Measurements from ENCODE around the gene CDC42EP3. TPM values are rescaled to one million over a fixed set of nuclear protein-coding genes. Genes with fewer than 3 reads are reported as not detected.
A peak's percentile ranks its signal among the peaks of the same experiment; 100 is the strongest.

Gene CDC42EP3
- total and polyA plus RNA-seq, 8 donors: 6.7 to 89.7 (median 17.2) TPM

DNA sequence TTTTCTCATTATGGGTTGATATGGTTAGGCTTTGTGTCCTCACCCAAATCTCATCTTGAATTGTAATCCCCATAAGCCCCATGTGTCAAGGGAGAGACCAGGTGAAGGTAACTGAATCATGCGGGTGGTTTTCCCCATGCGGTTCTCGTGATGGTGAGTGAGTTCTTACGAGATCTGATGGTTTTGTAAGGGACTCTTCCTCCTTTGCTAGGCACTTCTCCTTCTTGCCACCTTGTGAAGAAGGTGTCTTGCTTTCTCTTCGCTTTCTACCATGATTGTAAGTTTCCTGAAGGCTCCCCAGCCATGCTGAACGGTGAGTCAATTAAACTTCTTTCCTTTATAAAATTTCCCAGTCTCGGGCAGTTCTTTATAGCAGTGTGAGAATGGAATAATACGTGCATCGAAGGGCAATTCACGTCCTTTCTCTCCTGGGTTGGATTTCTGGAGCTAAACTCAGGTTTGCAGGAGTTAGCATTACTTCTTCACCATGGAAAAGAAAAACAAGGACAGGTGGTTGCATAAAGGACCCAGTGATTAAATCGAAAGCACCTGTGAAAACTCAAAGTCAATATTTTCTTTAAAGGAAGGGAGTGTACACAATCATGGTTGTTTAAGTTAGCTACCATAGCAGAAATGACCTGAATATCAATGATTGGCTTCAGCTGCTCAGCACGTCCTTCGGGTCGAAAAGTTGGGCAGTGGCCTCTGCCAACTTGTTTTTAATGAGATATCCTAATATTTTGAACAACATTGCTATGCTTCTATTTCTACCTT lies 54.1 kb downstream of the CDC42EP3 start:
- intact Hi-C loops (cut with DNase I; ENCODE audit: low total_unique reads): no loop called here
- Histone ChIP-seq H3K4me3 (no peak overlapping the region), H3K9me3 (no peaks in the 10 kb centered on the region), H3K36me3 (no peaks in the 10 kb centered on the region), H3K27me3 (no peaks in the 10 kb centered on the region), H3K4me1 (peaks cover 12 to 40% (median 22%) of the 10 kb centered on the region in 4 donors), H3K27ac (peak overlapping the region in 3 of 5 donors; percentile 44 to 61 (median 49))
- TF ChIP-seq POLR2A (IDR thresholded peaks at IDR 0.05) (no peak), EP300 (IDR thresholded peaks at IDR 0.05) (no peak), POLR2AphosphoS5 (IDR thresholded peaks at IDR 0.05) (no peak)
- TF ChIP-seq, protein P1, sequence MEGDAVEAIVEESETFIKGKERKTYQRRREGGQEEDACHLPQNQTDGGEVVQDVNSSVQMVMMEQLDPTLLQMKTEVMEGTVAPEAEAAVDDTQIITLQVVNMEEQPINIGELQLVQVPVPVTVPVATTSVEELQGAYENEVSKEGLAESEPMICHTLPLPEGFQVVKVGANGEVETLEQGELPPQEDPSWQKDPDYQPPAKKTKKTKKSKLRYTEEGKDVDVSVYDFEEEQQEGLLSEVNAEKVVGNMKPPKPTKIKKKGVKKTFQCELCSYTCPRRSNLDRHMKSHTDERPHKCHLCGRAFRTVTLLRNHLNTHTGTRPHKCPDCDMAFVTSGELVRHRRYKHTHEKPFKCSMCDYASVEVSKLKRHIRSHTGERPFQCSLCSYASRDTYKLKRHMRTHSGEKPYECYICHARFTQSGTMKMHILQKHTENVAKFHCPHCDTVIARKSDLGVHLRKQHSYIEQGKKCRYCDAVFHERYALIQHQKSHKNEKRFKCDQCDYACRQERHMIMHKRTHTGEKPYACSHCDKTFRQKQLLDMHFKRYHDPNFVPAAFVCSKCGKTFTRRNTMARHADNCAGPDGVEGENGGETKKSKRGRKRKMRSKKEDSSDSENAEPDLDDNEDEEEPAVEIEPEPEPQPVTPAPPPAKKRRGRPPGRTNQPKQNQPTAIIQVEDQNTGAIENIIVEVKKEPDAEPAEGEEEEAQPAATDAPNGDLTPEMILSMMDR (IDR thresholded peaks at IDR 0.05): no peak
- DNase-seq: no peak
- 67 to 77% (median 74%) methylated on average over 14 of the region's 14 CpGs for WGBS, 5 donors

- DNase-seq: no peak
- H3K9me3 ChIP-seq: no peaks in the 10 kb centered on the region
- TF ChIP-seq, protein P1 (IDR thresholded peaks at IDR 0.05): no peak
- no peak for TF ChIP-seq POLR2A (IDR thresholded peaks at IDR 0.05)
- TF ChIP-seq EP300 (IDR thresholded peaks at IDR 0.05): no peak
- TF ChIP-seq POLR2AphosphoS5 (IDR thresholded peaks at IDR 0.05): no peak
- no peak overlapping the region for H3K4me3 ChIP-seq
- WGBS, 5 donors: 61 to 87% (median 69%) methylated on average over 2 of the region's 2 CpGs
- no peaks in the 10 kb centered on the region for H3K36me3 ChIP-seq
- peak overlapping the region in 4 of 5 donors; percentile 23 to 61 (median 46) for H3K27ac ChIP-seq
- H3K27me3 ChIP-seq: no peaks in the 10 kb centered on the region
- H3K4me1 ChIP-seq: peaks cover 12 to 44% (median 22%) of the 10 kb centered on the region in 4 donors
- intact Hi-C loops (cut with DNase I; ENCODE audit: low total_unique reads): no loop called here
Observed at GRCh38 chr2:37616677-37617005, 54.8 kb downstream of the CDC42EP3 start.

- 49 to 67% (median 56%) methylated on average over 5 to 6 of the region's 6 CpGs for WGBS, 5 donors
- no peaks in the 10 kb centered on the region for H3K36me3 ChIP-seq
- intact Hi-C loops (cut with DNase I; ENCODE audit: low total_unique reads): no loop called here
- no peak overlapping the region for H3K4me3 ChIP-seq
- H3K4me1 ChIP-seq: peaks cover 12 to 50% (median 23%) of the 10 kb centered on the region in 4 donors
- H3K27ac ChIP-seq: peak overlapping the region; percentile 23 to 61 (median 49)
- TF ChIP-seq POLR2AphosphoS5 (IDR thresholded peaks at IDR 0.05) (no peak), EP300 (IDR thresholded peaks at IDR 0.05) (no peak), POLR2A (IDR thresholded peaks at IDR 0.05) (no peak)
- TF ChIP-seq, protein P1 (IDR thresholded peaks at IDR 0.05): no peak
- no peaks in the 10 kb centered on the region for H3K9me3 ChIP-seq
- DNase-seq: peak; percentile 42 to 45
- no peaks in the 10 kb centered on the region for H3K27me3 ChIP-seq
Observed at GRCh38 chr2:37615804-37616676, 55.4 kb downstream of the CDC42EP3 start.

DNA sequence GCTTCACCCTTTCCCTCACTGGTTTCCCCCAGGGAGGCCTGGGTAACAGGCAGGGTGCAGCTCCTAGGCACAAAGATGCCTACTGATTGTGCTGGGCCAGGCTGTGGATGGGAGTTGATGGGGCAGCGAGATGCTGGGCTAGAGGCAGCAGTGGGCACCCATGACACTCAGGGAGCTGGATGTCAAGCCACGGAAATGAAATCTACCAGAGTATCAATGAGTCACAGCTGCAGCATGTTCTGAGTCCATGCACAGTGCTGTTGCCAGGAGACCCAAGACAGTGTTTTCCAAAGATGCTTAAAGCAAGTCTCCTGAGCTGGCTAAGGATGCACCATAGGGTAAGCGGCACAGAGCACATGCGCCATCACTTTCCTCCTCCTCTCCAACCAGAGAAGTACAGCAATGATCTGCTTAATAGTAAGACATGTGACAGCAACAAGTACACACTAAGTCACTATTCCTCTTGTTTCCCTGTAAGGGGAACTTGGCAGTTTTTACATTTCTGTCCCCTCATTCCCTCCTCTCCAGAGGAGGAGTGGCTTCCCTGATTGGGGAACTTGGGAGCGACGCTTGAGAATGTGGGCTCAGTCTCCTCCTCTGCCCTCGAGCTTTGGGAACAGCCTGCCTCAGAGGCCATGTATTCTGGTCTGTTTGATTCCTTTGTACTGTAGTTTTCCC lies 57.2 kb downstream of the CDC42EP3 start:
- peaks cover 12 to 56% (median 26%) of the 10 kb centered on the region in 4 donors for H3K4me1 ChIP-seq
- intact Hi-C loops (cut with DNase I; ENCODE audit: low total_unique reads): no loop called here
- peak overlapping the region in 2 of 5 donors; percentile 10 to 46 for H3K27ac ChIP-seq
- H3K27me3 ChIP-seq: no peaks in the 10 kb centered on the region
- no peaks in the 10 kb centered on the region for H3K9me3 ChIP-seq
- H3K4me3 ChIP-seq: no peak overlapping the region
- no peaks in the 10 kb centered on the region for H3K36me3 ChIP-seq
- WGBS, 5 donors: 77 to 93% (median 91%) methylated on average over 6 to 7 of the region's 7 CpGs
- no peak for TF ChIP-seq POLR2AphosphoS5 (IDR thresholded peaks at IDR 0.05)
- no peak for TF ChIP-seq POLR2A (IDR thresholded peaks at IDR 0.05)
- TF ChIP-seq EP300 (IDR thresholded peaks at IDR 0.05): no peak
- peak in 1 of 2 donors; percentile 70 for DNase-seq

Measured in stomach (tissue), 9 donors.